NCI-H510A treated with DMSO at 0.1 percent for 48 hours (cell line): ENCODE results near the gene GRIN2C.
A peak's percentile ranks its signal among the peaks of the same experiment; 100 is the strongest.
"Not testable (repeated sequence)": the region's sequence is repeated elsewhere in the genome, so short reads cannot be mapped to it uniquely, and the experiment has no call there.

Source experiments
- DNase-seq: peaks from one replicate; lab custom pipeline; 2025; lab: John Stamatoyannopoulos, UW

The GRIN2C gene

DNA sequence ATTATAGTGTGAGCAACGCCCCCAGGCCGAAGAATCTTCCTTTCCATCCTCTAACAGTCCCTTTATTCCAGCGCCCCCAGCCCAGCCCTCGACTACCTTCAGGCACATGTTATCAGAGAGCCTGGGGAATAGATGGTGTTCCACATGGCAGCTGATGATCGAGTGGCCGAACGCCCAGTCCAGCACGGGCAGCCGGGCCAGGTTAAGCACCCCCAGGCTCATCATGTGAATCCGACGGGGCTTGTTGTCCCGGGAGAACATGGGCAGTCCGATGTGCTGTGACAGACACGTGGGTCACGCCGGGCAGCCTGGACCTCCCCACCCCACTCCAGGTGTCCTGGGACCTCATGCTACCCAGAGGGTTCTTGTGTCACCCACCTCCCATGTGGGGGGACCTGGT, 19.6 kb upstream of the GRIN2C start:
- DNase-seq, result no peak

DNA sequence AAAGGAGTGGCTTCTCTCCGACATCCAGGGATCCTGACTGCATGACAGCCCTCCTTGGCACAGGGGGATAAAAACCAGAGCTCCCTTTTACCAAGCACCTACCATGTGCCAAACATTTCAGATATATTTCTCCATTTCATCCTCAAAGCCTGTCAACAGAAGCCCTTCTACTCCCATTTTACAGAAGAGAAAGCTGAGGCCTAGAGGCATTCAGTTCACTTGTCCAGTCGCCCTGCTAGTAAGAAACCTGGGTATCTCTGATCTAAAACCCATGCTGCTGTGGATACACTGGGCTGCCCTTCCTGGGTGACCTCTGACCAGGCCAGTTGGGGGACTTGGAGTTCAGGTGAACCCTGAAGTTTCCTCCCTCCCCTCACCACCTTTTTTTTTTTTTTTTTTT, 19.0 kb upstream of the GRIN2C start:
- DNase-seq, result no peak

DNA sequence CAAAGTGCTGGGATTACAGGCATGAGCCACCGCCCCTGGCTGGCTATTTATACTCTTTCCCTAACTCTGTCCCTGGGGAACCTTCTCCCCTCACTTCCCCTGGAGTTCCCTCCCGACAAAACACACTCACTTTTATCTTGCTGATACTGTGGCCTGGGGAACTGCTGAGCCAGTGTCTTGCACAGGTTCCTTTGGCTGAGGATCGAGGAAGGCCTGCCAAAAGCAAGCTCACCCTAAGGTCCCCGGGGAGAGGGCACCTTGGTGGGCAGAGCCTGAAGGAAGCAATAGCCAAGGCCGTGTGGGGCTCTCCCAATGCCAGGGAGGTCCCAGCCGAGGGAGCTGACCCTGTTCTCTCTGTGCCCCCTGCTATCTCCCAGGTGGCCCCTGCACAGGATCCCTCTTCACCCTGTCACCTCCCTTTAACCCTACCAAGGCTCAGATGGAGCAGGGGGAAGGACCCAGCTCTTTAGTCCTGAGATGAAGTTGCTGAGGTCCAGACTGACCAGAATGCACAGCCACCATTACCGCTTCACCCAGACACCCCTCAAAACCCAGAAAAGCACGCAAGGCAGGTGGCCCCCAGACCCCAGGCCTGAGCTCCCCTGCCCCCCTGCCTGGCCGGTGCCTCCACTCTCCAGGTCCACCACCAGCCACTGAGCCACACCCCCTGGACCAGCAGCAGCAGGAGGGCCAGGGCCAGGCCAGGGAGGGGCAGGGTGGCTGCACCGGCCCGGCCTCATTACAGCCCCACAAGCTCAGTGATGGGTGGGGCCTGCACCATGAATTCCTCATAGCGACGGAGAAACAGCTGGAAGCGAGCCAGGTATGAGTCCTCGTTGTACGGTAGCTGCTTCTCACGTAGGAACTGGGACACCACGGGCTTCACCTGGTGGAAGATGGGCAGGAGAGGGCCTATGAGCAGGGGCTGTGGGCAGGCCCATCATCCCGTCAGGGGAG, 18.2 kb upstream of the GRIN2C start:
- DNase-seq, result no peak

DNA sequence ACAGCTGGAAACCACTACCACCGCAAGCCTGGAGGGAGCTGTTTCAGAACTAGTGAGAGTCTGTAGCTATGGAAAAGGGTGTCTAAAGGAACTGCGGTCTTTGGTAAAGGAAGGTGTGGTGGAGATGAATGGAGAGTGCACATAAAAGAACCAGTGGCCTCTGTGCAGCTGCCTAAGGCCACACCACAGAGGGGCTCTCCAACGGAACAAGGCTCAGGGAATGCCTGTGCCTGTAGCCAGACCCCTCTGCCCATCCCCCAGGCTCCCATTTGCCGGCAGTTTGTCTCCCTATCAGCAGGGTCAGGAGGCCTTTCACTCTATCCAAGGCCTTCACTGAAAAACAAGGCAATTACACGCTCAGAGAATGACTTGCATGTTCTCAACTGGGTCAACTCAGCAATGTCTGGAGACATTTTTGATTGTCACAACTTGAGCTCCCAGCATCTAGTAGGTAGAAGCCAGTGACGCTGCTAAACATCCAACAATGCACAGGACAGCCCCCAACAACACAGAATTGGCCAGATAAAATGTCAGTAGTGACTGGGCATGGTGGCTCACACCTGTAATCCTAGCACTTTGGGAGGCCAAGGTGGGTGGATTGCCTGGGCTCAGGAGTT, 16.4 kb upstream of the GRIN2C start:
- DNase-seq, result no peak

DNA sequence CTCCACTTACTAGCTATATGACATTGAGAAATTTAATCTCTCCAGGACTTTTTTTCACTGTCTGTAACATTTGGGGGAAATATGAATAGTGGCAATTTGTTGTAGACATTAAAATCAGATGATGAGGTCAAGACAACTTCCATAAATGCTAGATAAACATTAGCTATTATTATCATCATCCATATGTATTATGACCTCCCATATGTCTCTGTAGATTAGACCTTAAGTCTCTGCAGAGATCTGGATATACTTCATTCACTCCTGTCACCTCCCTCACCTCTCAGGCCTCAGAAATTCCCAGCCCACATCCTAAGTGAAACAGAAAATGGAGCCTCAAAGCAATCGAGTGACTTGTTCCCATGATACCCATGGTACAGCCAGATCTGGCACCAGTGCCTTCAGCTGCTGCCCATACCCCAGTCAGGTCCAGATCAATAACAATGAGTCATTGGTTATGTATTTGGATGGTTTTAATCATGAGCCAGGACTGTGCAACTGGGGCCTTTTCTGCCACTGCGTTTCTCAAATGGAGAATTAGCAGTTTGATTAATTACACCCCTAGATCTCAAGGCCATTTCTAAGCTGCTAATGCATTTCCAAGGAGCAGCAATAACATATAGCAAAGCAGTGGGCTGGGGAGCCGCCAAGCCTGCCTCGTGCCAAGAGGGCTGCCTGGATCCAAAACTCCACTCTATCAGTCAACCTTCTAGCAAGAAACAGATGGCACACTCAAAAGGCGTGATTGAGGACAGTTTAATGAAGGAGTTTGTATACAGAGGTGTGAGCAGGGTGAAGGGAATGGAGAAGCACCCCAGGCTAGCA, 15.7 kb upstream of the GRIN2C start:
- no peak for DNase-seq

DNA sequence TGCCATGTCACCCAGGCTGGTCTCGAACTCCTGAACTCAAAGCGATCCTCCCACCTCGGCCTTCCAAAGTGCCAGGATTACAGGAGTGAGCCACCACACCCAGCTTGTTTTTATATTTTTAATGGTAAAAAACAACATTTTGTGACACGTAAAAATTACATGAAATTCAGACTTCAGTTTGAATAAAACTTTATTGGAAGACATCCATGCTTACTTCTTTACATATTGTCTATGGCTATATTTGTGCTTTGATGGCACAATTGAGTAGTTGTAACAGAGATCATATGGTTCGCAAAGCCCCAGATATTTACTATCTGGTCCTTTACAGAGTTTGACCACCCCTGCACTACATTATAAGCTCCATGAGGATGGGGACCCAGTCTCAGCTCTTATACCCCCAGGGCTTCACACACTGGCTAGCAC, 14.9 kb upstream of the GRIN2C start:
- no peak for DNase-seq

DNA sequence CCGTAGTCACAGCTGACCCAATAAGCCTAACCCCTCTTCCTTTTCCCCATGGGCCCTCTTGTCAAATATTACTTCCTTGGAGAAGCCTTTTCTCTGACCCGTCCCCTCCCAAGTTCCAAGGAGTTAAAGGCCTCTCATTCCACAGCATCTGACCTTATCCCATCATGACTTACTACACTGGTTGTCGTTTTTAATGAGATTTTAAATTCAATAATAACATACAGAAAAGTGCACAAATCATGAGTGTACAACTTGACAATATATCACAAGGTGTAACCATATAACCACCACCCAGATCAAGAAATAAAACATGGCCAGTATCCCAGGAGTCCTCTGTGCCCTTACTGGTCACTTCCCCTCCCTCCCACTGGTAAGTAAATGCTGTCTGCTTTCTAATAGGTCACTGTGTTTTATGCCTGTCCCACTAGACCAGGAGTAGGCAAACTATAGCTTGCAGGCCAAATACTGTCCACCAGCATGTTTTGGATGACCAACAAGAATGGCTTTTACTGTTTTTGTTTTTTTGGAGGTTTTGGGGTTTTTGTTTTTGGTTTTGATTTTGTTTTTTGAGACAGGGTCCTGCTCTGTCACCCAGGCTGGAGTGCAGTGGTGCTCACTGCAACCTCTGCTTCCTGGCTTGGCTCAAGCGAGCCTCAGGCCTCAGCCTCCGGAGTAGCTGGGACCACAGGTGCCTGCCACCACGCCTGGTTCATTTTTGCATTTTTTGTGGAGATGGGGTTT, 14.4 kb upstream of the GRIN2C start:
- peak; percentile 34 for DNase-seq

DNA sequence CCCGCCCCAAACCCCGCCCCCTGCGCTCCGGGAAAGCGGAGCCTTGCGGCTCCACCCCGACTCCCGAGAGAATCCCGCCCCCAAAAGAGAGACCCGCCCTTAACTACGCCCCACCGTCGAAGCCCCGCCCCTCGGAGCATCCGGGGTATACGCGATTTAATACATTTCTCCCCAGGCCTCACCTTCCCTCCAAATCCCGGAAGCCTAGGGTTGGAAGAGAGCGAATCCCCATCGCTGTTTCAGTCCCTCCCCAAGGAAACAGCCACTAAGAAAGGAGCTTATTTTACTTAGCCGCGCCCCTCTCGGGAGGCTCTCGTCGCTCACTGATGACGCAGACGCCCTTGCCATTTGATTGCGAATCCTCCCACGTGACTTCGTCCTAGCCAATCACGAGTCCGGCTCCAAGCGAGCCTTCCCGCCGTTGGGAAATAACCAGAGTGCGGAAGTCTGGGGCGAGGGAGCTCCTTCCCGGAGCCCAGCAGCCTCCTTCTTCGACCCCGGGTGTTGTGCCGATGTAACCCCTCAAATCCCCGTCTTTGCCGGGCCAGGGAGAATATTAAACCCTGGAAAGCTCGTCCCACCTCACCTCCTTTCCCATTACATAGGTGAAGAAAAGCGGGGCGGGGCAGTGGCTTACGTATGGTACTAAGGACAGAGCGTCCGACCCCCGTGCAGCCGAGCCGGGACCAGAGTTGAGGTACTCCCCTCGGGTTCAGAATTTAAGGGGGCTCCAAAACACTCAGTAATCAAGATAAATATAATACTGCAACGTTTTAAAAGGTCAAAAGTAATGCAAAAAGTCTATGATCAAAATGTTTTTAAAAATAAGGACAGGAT, 13.6 kb upstream of the GRIN2C start:
- DNase-seq, result peak; percentile 99

DNA sequence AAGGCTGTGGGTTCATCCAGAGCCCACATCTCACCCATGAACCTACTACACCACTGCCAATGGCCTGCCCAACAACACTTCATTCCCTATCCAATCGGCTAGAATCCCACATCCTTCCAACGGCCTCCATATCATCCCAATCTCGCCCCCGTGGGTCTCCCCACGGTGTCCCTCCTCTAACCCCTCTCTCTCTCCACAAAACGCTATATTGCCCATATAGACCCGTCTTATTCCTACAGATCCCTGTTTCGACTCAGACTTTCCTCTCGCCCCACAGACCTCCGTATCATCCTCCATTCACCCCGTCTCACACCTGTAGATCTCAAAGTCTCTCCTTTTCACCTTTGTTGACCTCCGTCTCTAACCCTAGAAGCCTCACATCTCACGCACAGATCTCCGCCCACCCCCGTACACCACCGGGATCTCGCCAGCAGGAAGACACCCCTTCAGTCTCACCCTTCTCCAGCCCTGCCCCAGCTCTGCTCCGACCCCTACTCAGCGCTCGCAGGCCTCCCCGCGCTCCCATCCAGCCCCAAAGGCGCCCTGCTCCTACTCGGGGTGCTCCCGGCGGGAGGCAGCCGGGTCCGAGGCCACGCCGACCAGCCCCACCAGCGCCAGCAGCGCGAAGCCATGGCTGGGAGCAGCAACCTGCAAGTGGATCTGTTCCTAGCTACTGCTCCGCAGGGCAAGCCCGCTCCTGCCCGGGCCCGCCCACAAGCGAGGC, 12.8 kb upstream of the GRIN2C start, which contains the start of gene FDXR:
TSS of gene FDXR (minus strand) at position 682 of the 724 bp plus-strand sequence. CDS start at position 632, 50 bp downstream.
- no peak for DNase-seq

DNA sequence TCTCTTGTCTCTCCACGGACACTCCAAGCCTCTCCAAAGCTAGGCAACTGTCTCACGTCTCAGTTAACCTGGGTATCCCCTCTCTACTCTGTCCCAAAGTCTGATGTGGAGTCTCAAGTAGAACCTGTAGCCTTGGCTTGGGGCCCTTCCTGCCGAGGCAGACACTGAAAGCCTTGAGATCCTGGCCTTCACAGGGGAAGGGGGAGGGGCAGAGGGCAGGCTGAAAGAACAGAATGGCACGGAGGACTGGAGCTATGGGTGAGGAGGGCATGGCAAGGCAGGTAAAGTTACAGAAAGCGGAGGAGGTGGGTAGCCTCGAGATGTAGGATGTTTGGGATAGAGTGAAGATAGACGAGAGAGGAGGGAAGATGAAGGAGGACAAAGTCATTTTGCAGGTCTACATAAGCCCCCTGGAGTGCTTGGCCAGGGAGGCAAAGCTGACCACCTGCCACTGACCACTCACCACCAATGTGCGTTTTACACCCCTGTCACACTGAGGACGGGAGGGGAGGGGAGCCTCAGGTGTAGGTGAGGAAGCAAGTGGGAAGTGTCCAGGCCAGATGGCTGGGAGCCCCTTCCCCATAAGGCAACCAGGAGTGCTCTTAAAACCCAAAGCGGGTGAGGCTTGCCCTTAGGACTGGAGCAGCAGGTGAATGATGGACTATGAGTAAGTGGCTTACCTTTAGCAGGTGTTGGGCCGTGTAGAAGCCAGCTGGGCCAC, 11.8 kb upstream of the GRIN2C start:
- no peak for DNase-seq

DNA sequence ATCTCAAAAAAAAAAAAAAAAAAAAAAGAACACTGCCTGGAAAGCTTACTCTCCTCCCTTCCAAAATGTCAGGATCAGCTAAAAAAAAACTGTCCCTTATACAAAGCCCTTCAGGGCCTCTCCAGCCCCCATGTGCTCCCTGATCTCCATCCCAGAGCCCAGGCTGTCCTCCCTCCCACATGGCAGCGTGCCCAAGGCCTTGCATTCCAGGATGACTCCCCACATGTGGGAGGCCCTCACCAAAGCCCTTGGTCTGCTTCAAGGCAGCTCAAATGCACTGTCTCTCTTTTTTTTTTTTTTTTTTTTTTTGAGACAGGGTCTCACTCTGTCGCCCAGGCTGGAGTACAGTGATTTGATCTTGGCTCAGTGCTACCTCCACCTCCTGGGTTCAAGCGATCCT, 10.8 kb upstream of the GRIN2C start:
- no peak for DNase-seq

DNA sequence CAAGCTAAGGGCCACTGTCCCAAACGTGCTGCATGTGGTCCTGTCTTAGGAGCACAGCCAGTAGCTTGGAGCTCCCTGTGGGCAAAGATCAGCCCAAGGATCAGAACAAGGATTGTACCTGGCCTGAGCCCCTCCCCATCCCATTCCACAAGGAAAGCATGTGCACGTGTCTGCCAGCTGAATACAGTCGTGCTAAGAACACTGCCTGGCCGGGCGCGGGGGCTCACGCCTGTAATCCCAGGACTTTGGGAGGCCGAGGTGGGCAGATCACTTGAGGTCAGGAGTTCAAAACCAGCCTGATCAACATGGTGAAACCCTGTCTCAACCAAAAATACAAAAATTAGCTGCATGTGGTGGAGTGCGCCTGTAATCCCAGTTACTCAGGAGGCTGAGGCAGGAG, 10.3 kb upstream of the GRIN2C start:
- not testable (repeated sequence) for DNase-seq

DNA sequence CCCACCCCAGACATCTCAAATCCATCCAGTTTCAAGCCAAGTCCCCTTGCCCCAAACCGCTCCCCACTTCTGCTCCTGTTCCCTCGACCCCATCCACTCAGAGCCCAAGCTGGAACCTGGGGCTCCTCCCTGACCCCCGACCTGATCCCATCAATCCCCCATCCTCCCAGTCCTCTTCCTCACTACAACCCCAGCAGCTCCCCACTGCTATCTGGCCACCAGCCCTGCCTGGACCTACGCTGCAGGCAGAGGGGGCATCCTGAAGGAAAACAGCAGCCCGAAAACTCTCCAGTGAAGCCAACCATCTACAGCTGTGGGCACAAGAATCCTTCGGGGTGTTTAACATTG, 9.2 kb upstream of the GRIN2C start:
- no peak for DNase-seq

DNA sequence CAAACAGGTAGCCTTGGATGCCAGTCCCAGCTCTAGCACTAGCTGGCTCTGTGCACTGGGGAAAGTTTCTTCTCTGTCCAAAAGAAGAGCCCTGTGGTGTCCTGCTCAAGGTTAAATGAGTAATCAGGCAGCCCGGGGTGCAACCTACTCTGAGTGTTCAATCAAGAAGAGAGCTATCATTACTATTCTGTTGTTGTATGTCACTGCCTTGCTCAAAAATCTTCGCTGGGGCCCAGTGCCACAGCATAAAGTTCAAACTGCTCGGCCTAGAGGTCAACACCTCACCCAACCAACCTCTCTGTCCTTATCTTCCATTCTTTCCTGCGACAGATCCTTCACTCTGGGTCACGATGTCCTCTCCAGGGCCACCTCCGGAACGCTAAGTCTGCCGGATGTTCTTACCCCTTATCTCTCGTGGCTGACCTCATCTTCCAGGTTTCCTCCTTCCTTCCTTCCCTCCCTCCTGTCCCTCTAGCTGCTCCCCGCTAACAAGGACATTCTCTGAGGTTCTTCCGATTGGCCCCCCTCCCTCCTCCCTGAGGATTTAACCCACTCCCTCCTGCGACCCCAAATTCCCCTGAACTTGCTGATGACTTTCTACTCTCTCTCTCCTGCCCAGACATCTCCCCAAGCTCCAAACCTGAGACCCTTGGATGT, 8.7 kb upstream of the GRIN2C start:
- DNase-seq, result no peak

DNA sequence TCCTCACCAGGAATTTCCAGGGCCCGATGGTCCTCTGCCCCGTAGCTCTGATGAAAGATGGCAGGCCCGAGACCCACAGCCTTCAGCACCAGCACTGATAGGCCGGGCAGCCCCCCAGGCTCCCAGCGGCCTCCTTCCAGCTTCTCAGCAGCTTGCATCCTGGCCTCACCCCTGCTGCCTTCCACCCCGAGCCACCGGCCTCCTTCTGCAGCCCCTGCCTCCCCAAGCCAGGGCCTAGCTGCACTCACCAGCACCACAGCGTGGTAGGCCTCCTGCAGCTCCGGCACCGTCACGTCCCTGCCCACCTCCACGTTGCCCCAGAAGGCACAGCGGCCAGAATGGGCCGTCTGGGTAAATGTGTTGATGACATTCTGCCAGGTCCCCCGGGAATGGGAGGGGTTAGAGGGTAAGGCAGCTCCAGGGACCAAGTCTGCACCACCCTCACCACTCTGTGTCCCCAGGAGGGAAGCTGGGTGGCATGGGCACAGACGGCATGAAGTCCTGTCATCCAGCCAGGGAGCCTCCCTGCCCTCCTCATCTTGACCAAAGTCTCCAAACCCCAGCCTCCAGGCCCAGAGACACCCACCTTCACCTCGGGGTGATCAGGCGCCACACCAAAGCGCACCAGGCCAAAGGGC, 6.6 kb upstream of the GRIN2C start:
- no peak for DNase-seq

DNA sequence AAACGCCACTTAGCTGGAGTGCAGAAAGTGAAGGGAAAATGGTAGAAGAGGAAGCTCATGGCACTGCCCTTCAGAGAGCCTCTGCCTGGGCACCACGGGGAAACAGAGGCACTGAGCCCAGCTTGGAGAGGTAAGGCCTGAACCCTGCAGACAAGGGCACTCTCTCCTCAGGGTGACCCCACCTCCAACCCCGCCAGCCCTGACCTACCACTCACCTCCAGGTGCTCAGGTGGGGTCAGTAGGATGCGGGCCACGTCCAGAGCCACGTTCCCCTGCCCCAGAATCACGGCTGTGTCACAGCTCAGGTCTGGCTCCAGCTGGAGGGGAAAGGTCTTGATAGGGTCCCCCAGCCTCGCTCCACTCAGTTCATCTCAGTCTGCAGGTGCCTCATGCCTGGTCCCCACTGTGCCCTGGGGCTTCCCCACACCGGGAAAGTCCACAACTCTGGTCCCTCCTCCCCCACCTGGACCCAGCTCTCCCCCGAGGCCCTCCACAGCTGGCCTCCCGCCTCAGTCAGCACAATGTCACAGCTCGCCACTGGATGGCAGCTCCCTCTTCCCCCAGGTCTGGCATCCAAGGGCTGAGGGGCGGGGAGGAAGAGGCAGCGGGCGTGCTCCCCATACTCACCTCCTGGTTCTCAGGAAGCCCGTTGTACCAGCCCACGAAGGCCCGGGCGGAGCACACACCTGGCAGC, 6.0 kb upstream of the GRIN2C start:
- DNase-seq, result no peak

DNA sequence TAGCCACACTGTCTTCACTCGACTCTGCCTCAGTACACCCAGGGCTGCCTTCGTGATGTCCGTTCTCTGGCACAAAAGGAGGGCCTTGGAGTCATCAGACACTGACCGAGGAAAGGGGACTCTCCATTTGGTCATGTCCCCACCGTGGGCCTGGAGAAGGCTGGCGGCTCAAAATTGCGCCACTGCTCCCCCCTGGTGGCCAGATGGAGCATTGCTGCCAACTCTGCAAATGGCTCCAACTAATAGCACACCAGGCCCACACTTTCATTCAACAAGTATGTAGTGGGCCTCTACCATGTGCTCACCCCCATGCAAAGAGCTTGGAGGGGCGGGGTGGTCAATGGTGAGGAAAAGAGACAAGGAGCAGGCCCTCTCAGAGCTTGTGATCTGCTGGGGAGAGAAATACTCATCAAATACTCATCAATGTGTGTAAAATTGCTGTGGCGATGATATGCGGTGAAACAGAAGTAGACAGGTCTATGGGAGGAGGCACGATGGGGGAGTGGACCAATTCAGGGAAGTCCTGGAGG, 5.2 kb upstream of the GRIN2C start:
- peak; percentile 51 for DNase-seq
